ENCODE measurements around the gene ADIPOR1. TPM values are rescaled to one million over a fixed set of nuclear protein-coding genes. Genes with fewer than 3 reads are reported as not detected.
"Not testable (repeated sequence)": the region's sequence is repeated elsewhere in the genome, so short reads cannot be mapped to it uniquely, and the experiment has no call there.

ADIPOR1 gene
- total and polyA plus RNA-seq, 2 experiments from 2014 or later: 83.2 to 110 TPM

DNA sequence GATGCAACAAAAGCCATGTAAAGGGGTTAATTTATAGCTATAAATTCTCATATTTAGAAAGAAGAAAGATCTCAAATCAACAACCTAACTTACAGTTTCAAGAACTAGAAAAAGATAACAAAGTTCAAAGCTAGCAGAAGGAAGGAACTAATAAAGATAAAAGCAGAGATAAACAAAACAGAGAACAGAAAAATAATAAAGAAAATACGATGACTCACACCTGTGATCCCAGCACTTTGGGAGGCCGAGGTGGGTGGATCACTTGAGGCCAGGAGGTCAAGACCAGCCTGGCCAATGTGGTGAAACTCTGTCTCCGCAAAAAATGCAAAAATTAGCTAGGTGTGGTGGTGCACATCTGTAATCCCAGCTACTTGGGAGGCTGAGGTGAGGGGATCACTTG lies 36.6 kb upstream of the ADIPOR1 start:
- Histone ChIP-seq H3K27me3 (replicated peaks; ENCODE audit: insufficient read depth) (peaks cover 57% of the 10 kb centered on the region), H3K9ac (no peak overlapping the region), H3K4me1 (ENCODE audit: insufficient read depth) (no peaks in the 10 kb centered on the region), H3K9me3 (ENCODE audit: low read depth) (no peaks in the 10 kb centered on the region), H2AFZ (no peak overlapping the region), H3K36me3 (ENCODE audit: low read depth) (no peaks in the 10 kb centered on the region), H4K20me1 (ENCODE audit: insufficient read depth) (no peaks in the 10 kb centered on the region), H3K4me2 (ENCODE audit: unreplicated experiment) (no peak overlapping the region), H3K4me3 (no peak overlapping the region), H3K9me2 (ENCODE audit: insufficient read depth) (no peaks in the 10 kb centered on the region), H3F3A (ENCODE audit: insufficient read depth) (no peaks in the 10 kb centered on the region), H3K79me2 (ENCODE audit: insufficient read depth) (no peaks in the 10 kb centered on the region), H3K27ac (no peak overlapping the region)
- DNase-seq: no peak
- WGBS, 2 experiments (ENCODE audit: low coverage in 1 of 2, low lambda C conversion rate in 2 of 2, missing lambda C conversion rate in 2 of 2): 66 to 72% methylated on average over 3 of the region's 3 CpGs
- TF ChIP-seq EZH2phosphoT487 (IDR thresholded peaks at IDR 0.05; ENCODE audit: insufficient read depth, low read depth): no peak
- no peak for TF ChIP-seq EZH2 (IDR thresholded peaks at IDR 0.05; ENCODE audit: insufficient read depth, poor library complexity, severe bottlenecking)
- in situ Hi-C loops (cut with MboI): no loop called here

DNA sequence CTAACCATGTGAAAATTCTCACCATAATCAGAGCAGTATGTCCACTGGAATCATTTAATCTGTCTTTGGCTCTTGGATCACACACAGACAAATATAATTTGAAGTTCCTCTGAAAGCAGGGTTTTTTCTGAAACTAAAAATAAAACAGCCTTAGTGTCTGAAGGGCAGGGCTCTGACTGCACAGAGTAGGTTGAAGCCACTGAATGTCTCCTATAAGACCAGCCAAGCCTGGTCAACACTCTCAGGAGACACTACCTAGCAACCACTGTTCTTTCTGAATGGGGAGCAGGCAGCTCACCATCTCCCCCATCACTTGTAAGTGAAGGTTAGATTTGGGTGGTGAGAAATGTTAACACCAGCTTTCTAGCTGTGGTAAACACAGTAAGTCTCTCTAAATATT lies 33.0 kb upstream of the ADIPOR1 start:
- TF ChIP-seq EZH2phosphoT487 (IDR thresholded peaks at IDR 0.05; ENCODE audit: insufficient read depth, low read depth) (no peak), EZH2 (IDR thresholded peaks at IDR 0.05; ENCODE audit: insufficient read depth, poor library complexity, severe bottlenecking) (no peak)
- no peak overlapping the region for H3K27ac ChIP-seq
- H3F3A ChIP-seq (ENCODE audit: insufficient read depth): no peaks in the 10 kb centered on the region
- in situ Hi-C loops (cut with MboI): no loop called here
- no peaks in the 10 kb centered on the region for H3K4me1 ChIP-seq (ENCODE audit: insufficient read depth)
- H3K9me2 ChIP-seq (ENCODE audit: insufficient read depth): no peaks in the 10 kb centered on the region
- no peaks in the 10 kb centered on the region for H3K36me3 ChIP-seq (ENCODE audit: low read depth)
- H4K20me1 ChIP-seq (ENCODE audit: insufficient read depth): no peaks in the 10 kb centered on the region
- peaks cover 63% of the 10 kb centered on the region for H3K27me3 ChIP-seq (replicated peaks; ENCODE audit: insufficient read depth)
- no peaks in the 10 kb centered on the region for H3K79me2 ChIP-seq (ENCODE audit: insufficient read depth)
- no peak overlapping the region for H2AFZ ChIP-seq
- no peak for DNase-seq
- no peak overlapping the region for H3K4me2 ChIP-seq (ENCODE audit: unreplicated experiment)
- H3K9me3 ChIP-seq (ENCODE audit: low read depth): no peaks in the 10 kb centered on the region
- no peak overlapping the region for H3K4me3 ChIP-seq
- no peak overlapping the region for H3K9ac ChIP-seq

DNA sequence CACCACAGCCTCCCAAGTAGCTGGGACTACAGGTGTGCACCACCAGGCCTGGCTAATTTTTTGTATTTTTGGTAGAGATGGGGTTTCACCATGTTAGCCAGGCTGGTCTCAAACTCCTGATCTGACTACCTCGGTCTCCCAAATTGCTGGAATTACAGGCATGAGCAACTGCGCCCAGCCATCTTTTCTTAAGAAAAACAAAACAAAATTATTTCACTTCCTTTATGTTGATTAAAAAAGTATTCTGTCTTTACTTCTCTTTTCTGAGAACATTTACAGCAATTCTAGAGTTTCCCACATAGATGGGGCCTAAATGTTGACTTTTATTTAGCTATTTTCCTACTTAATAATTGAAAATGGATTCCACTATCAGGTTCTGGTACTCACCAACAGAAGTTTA lies 31.8 kb upstream of the ADIPOR1 start:
- no peak overlapping the region for H3K27ac ChIP-seq
- H2AFZ ChIP-seq: no peak overlapping the region
- no peaks in the 10 kb centered on the region for H3K9me2 ChIP-seq (ENCODE audit: insufficient read depth)
- no peak overlapping the region for H3K4me3 ChIP-seq
- TF ChIP-seq EZH2phosphoT487 (IDR thresholded peaks at IDR 0.05; ENCODE audit: insufficient read depth, low read depth): no peak
- TF ChIP-seq EZH2 (IDR thresholded peaks at IDR 0.05; ENCODE audit: insufficient read depth, poor library complexity, severe bottlenecking): no peak
- no peaks in the 10 kb centered on the region for H3K79me2 ChIP-seq (ENCODE audit: insufficient read depth)
- H4K20me1 ChIP-seq (ENCODE audit: insufficient read depth): no peaks in the 10 kb centered on the region
- H3K4me1 ChIP-seq (ENCODE audit: insufficient read depth): no peaks in the 10 kb centered on the region
- no peaks in the 10 kb centered on the region for H3K9me3 ChIP-seq (ENCODE audit: low read depth)
- no peaks in the 10 kb centered on the region for H3K36me3 ChIP-seq (ENCODE audit: low read depth)
- no peak overlapping the region for H3K4me2 ChIP-seq (ENCODE audit: unreplicated experiment)
- H3K27me3 ChIP-seq (replicated peaks; ENCODE audit: insufficient read depth): peaks cover 50% of the 10 kb centered on the region
- WGBS, 2 experiments (ENCODE audit: low coverage in 1 of 2, low lambda C conversion rate in 2 of 2, missing lambda C conversion rate in 2 of 2): 48 to 61% methylated on average over 2 of the region's 2 CpGs
- in situ Hi-C loops (cut with MboI): no loop called here
- DNase-seq: no peak
- H3K9ac ChIP-seq: no peak overlapping the region
- H3F3A ChIP-seq (ENCODE audit: insufficient read depth): no peaks in the 10 kb centered on the region

DNA sequence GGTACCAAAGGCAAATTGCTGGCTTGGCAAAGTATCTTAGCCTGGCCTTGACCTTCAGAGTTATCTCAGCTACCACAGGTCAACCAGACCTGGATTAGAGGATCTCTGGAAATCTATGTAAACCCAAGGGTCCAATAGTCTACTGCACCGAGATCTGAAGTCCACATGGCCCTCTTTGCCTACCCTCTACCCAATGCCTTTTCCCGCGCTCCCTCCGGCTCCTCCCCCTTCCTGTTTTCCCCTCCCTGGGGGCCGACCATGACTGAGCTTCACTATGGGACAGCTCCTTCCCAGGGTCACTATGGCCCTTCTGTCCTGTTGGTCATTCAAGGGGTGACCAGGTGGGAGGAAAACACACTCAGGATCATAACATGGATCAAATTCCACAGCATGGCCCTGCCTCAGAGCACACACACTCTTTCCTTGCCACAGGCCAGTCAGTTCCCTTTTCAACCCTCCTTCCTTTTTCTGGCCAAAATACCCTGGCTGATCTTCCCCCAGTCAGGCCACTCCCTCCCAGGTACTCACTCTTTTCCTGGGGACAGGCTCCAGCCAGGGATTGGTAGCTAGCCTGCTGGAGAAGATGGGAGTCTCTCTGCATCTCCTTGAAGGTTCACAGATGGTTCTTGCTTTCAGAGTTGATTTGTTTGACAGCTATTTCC lies 29.9 kb upstream of the ADIPOR1 start:
- Histone ChIP-seq H3K9ac (no peak overlapping the region), H3K4me2 (ENCODE audit: unreplicated experiment) (no peak overlapping the region), H2AFZ (no peak overlapping the region), H3K4me3 (no peak overlapping the region), H3F3A (ENCODE audit: insufficient read depth) (no peaks in the 10 kb centered on the region), H3K79me2 (ENCODE audit: insufficient read depth) (no peaks in the 10 kb centered on the region), H3K36me3 (ENCODE audit: low read depth) (no peaks in the 10 kb centered on the region), H3K4me1 (ENCODE audit: insufficient read depth) (no peaks in the 10 kb centered on the region), H4K20me1 (ENCODE audit: insufficient read depth) (no peaks in the 10 kb centered on the region), H3K9me2 (ENCODE audit: insufficient read depth) (no peaks in the 10 kb centered on the region), H3K27ac (no peak overlapping the region), H3K9me3 (ENCODE audit: low read depth) (no peaks in the 10 kb centered on the region), H3K27me3 (replicated peaks; ENCODE audit: insufficient read depth) (peaks cover 48% of the 10 kb centered on the region)
- 73 to 74% methylated on average over 4 to 5 of the region's 5 CpGs for WGBS, 2 experiments (ENCODE audit: low coverage in 1 of 2, low lambda C conversion rate in 2 of 2, missing lambda C conversion rate in 2 of 2)
- DNase-seq: no peak
- no peak for TF ChIP-seq EZH2phosphoT487 (IDR thresholded peaks at IDR 0.05; ENCODE audit: insufficient read depth, low read depth)
- TF ChIP-seq EZH2 (IDR thresholded peaks at IDR 0.05; ENCODE audit: insufficient read depth, poor library complexity, severe bottlenecking): no peak
- in situ Hi-C loops (cut with MboI): no loop called here

DNA sequence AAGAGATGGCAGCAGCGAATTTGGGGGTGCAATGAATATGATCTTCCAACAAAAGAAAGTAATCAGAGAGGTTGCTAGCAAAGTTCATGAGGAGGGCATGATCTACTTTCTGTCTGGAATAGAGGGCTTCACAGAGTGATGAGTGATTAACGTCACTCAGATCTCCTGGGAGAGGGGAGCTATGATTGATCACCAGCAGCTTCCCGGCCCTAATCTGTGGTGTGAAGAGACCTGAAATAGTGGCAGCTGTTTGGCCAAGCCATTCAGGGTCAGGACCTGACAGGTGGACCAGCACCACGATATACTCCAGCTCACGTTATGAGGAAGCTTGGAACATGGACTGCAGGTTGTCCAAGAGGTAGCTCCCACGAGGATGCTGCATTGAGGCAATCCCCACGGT lies 29.1 kb upstream of the ADIPOR1 start:
- H3K27me3 ChIP-seq (replicated peaks; ENCODE audit: insufficient read depth): peaks cover 43% of the 10 kb centered on the region
- no peak overlapping the region for H3K4me2 ChIP-seq (ENCODE audit: unreplicated experiment)
- H3K27ac ChIP-seq: no peak overlapping the region
- no peak overlapping the region for H3K4me3 ChIP-seq
- H3K9me3 ChIP-seq (ENCODE audit: low read depth): no peaks in the 10 kb centered on the region
- H3K79me2 ChIP-seq (ENCODE audit: insufficient read depth): no peaks in the 10 kb centered on the region
- in situ Hi-C loops (cut with MboI): no loop called here
- H3K9me2 ChIP-seq (ENCODE audit: insufficient read depth): no peaks in the 10 kb centered on the region
- DNase-seq: no peak
- no peaks in the 10 kb centered on the region for H3K36me3 ChIP-seq (ENCODE audit: low read depth)
- no peaks in the 10 kb centered on the region for H3F3A ChIP-seq (ENCODE audit: insufficient read depth)
- no peaks in the 10 kb centered on the region for H3K4me1 ChIP-seq (ENCODE audit: insufficient read depth)
- no peak for TF ChIP-seq EZH2 (IDR thresholded peaks at IDR 0.05; ENCODE audit: insufficient read depth, poor library complexity, severe bottlenecking)
- no peak for TF ChIP-seq EZH2phosphoT487 (IDR thresholded peaks at IDR 0.05; ENCODE audit: insufficient read depth, low read depth)
- no peak overlapping the region for H3K9ac ChIP-seq
- no peak overlapping the region for H2AFZ ChIP-seq
- WGBS, 2 experiments (ENCODE audit: low coverage in 1 of 2, low lambda C conversion rate in 2 of 2, missing lambda C conversion rate in 2 of 2): 42 to 49% methylated on average over 7 of the region's 7 CpGs
- no peaks in the 10 kb centered on the region for H4K20me1 ChIP-seq (ENCODE audit: insufficient read depth)

DNA sequence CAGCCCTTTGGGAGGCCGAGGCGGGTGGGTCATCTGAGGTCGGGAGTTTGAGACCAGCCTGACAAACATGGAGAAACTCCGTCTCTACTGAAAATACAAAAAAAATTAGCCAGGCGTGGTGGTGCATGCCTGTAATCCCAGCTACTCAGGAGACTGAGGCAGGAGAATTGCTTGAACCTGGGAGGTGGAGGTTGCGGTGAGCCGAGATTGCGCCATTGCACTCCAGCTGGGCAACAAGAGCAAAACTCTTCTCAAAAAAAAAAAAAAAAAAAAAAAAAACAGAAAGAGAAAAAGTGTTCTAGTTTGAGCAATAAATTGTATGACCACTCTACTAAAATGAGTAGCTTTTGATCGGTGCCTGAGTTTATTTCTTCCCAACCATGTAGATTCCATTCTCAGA lies 28.0 kb upstream of the ADIPOR1 start:
- H3K4me3 ChIP-seq; H3K36me3 ChIP-seq (ENCODE audit: low read depth); H4K20me1 ChIP-seq (ENCODE audit: insufficient read depth); H3K4me2 ChIP-seq (ENCODE audit: unreplicated experiment); DNase-seq; H3K27ac ChIP-seq; H3K9ac ChIP-seq; H3K9me3 ChIP-seq (ENCODE audit: low read depth); H3K79me2 ChIP-seq (ENCODE audit: insufficient read depth); H3F3A ChIP-seq (ENCODE audit: insufficient read depth); H3K4me1 ChIP-seq (ENCODE audit: insufficient read depth); H3K9me2 ChIP-seq (ENCODE audit: insufficient read depth); H2AFZ ChIP-seq; in situ Hi-C loops (cut with MboI): not testable (repeated sequence)
- WGBS, 2 experiments (ENCODE audit: low coverage in 1 of 2, low lambda C conversion rate in 2 of 2, missing lambda C conversion rate in 2 of 2): 63 to 67% methylated on average over 9 of the region's 9 CpGs
- peaks cover 34% of the 10 kb centered on the region for H3K27me3 ChIP-seq (replicated peaks; ENCODE audit: insufficient read depth)

Measured in GM23248 (cell line).